ENCODE measurements around the gene GNAI2.

The GNAI2 gene

GRCh38 chr3:50205413-50206276, 30.4 kb upstream of the GNAI2 start:
- peak; percentile 64 for ATAC-seq
- no peak for TF ChIP-seq ZNF565 (CRISPR knock-in tag; conservative IDR thresholded peaks at IDR 0.05; ENCODE audit: low read depth)
- TF ChIP-seq ZFP3 (CRISPR knock-in tag; IDR thresholded peaks at IDR 0.05) = no peak
- TF ChIP-seq PPARA (CRISPR knock-in tag; IDR thresholded peaks at IDR 0.05; ENCODE audit: borderline replicate concordance) = no peak
- TF ChIP-seq CSDC2 (CRISPR knock-in tag; IDR thresholded peaks at IDR 0.05) = no peak

DNA sequence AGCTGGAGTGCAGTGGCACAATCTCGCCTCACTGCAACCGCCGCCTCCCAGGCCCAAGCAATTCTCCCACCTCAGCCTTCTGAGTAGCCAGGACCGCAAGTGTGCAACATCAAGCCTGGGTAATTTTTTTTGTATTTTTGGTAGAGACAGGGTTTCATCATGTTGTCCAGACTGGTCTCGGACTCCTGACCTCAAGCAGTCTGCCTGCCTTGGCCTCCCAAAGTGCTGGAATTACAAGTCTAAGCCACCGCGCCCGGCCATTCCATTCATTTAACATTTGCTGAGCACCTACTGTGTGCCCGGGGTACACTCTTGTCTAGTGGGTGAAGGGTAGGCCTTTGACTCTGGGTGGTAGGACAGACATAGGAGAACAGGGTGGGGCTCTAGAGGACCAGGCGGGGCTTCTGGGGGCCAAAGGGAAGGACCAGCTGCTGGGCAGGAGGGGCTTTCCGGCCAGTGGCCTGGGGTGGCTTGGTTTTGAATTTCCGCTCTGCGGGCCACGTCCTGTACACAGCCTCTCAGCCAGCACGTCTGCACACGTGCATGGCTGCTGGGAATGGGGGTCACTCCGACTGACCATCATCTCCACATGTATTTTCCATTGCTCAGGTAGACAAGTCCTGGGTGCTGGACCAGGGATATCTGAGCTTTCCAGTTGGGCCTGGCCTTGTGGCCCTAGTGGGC, 28.5 kb upstream of the GNAI2 start:
- no peak for ATAC-seq
- no peak for TF ChIP-seq ZFP30 (CRISPR knock-in tag; IDR thresholded peaks at IDR 0.05)
- no peak for TF ChIP-seq RARB (CRISPR knock-in tag; IDR thresholded peaks at IDR 0.05)
- no peak for TF ChIP-seq ESRRG (CRISPR knock-in tag; IDR thresholded peaks at IDR 0.05)
- no peak for TF ChIP-seq OSR1 (CRISPR knock-in tag; IDR thresholded peaks at IDR 0.05)
- TF ChIP-seq PPARA (CRISPR knock-in tag; IDR thresholded peaks at IDR 0.05; ENCODE audit: borderline replicate concordance) = no peak
- TF ChIP-seq GLIS3 (CRISPR knock-in tag; IDR thresholded peaks at IDR 0.05) = no peak
- TF ChIP-seq CSDC2 (CRISPR knock-in tag; IDR thresholded peaks at IDR 0.05) = no peak
- no peak for TF ChIP-seq ZNF8 (CRISPR knock-in tag; IDR thresholded peaks at IDR 0.05)
- no peak for TF ChIP-seq ZFP3 (CRISPR knock-in tag; IDR thresholded peaks at IDR 0.05)
- TF ChIP-seq POU6F1 (CRISPR knock-in tag; IDR thresholded peaks at IDR 0.05; ENCODE audit: borderline replicate concordance, low read depth) = no peak
- no peak for TF ChIP-seq CREB5 (CRISPR knock-in tag; IDR thresholded peaks at IDR 0.05; ENCODE audit: low read depth)
- TF ChIP-seq, protein P1, sequence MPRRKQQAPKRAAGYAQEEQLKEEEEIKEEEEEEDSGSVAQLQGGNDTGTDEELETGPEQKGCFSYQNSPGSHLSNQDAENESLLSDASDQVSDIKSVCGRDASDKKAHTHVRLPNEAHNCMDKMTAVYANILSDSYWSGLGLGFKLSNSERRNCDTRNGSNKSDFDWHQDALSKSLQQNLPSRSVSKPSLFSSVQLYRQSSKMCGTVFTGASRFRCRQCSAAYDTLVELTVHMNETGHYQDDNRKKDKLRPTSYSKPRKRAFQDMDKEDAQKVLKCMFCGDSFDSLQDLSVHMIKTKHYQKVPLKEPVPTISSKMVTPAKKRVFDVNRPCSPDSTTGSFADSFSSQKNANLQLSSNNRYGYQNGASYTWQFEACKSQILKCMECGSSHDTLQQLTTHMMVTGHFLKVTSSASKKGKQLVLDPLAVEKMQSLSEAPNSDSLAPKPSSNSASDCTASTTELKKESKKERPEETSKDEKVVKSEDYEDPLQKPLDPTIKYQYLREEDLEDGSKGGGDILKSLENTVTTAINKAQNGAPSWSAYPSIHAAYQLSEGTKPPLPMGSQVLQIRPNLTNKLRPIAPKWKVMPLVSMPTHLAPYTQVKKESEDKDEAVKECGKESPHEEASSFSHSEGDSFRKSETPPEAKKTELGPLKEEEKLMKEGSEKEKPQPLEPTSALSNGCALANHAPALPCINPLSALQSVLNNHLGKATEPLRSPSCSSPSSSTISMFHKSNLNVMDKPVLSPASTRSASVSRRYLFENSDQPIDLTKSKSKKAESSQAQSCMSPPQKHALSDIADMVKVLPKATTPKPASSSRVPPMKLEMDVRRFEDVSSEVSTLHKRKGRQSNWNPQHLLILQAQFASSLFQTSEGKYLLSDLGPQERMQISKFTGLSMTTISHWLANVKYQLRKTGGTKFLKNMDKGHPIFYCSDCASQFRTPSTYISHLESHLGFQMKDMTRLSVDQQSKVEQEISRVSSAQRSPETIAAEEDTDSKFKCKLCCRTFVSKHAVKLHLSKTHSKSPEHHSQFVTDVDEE (CRISPR knock-in tag; IDR thresholded peaks at IDR 0.05) = no peak
- no peak for TF ChIP-seq BACH2 (CRISPR knock-in tag; IDR thresholded peaks at IDR 0.05; ENCODE audit: borderline replicate concordance)
- no peak for TF ChIP-seq ZNF565 (CRISPR knock-in tag; conservative IDR thresholded peaks at IDR 0.05; ENCODE audit: low read depth)
- TF ChIP-seq SNAI2 (CRISPR knock-in tag; IDR thresholded peaks at IDR 0.05) = no peak
- no peak for TF ChIP-seq ARNTL (CRISPR knock-in tag; IDR thresholded peaks at IDR 0.05; ENCODE audit: borderline replicate concordance, low read depth)
- no peak for TF ChIP-seq TCF4 (CRISPR knock-in tag; IDR thresholded peaks at IDR 0.05; ENCODE audit: borderline replicate concordance)
- no peak for TF ChIP-seq ZNF70 (CRISPR knock-in tag; IDR thresholded peaks at IDR 0.05)
- TF ChIP-seq TOX (CRISPR knock-in tag; IDR thresholded peaks at IDR 0.05; ENCODE audit: borderline replicate concordance) = no peak

DNA sequence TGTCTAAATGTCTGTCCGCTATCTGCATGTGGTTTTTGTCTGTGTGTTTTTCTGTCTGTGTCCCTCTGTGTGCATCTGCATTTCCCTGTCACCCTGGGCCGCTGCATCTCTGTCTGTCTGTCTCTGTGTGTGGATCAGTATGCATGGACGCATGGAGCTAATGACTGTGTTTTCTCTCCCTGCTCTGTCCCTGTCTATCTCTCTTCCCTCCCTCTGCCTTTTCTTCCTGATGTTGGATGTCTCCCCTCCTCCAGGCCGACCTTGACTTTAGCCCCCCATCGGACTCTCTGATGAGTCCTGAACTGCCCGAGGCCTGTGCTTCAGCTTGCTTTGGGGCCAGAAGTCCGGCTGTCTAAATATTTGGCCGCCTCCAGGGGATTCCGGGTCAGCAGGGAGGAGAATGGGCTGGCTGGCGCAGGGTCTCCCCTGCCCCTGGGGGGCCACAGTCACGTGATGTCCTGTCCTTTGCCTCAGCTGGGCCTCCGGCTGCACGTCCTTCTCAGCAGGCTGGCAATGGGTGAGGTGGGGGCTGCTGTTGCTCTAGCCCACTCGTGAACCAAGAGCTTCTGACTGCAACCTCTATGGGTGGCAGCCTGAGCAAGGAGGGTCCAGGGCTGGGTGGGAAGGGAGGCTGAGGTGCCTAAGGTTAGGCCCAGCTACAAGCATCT, 27.2 kb upstream of the GNAI2 start:
- TF ChIP-seq SNAI2 (CRISPR knock-in tag; IDR thresholded peaks at IDR 0.05) (no peak), ZNF8 (CRISPR knock-in tag; IDR thresholded peaks at IDR 0.05) (no peak), ARNTL (CRISPR knock-in tag; IDR thresholded peaks at IDR 0.05; ENCODE audit: borderline replicate concordance, low read depth) (no peak), ZNF70 (CRISPR knock-in tag; IDR thresholded peaks at IDR 0.05) (no peak), TOX (CRISPR knock-in tag; IDR thresholded peaks at IDR 0.05; ENCODE audit: borderline replicate concordance) (no peak), TCF4 (CRISPR knock-in tag; IDR thresholded peaks at IDR 0.05; ENCODE audit: borderline replicate concordance) (no peak), ZFP30 (CRISPR knock-in tag; IDR thresholded peaks at IDR 0.05) (no peak), OSR1 (CRISPR knock-in tag; IDR thresholded peaks at IDR 0.05) (no peak), ESRRG (CRISPR knock-in tag; IDR thresholded peaks at IDR 0.05) (no peak), ISL1 (CRISPR knock-in tag; IDR thresholded peaks at IDR 0.05) (no peak), ZC3H10 (CRISPR knock-in tag; IDR thresholded peaks at IDR 0.05) (no peak), PATZ1 (CRISPR knock-in tag; IDR thresholded peaks at IDR 0.05; ENCODE audit: borderline replicate concordance) (no peak)
- TF ChIP-seq, protein P2, sequence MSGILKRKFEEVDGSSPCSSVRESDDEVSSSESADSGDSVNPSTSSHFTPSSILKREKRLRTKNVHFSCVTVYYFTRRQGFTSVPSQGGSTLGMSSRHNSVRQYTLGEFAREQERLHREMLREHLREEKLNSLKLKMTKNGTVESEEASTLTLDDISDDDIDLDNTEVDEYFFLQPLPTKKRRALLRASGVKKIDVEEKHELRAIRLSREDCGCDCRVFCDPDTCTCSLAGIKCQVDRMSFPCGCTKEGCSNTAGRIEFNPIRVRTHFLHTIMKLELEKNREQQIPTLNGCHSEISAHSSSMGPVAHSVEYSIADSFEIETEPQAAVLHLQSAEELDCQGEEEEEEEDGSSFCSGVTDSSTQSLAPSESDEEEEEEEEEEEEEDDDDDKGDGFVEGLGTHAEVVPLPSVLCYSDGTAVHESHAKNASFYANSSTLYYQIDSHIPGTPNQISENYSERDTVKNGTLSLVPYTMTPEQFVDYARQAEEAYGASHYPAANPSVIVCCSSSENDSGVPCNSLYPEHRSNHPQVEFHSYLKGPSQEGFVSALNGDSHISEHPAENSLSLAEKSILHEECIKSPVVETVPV (CRISPR knock-in tag; IDR thresholded peaks at IDR 0.05) = no peak
- TF ChIP-seq, protein P1 (CRISPR knock-in tag; IDR thresholded peaks at IDR 0.05) = no peak
- no peak for ATAC-seq

Measured in SK-N-SH treated with all-trans-retinoic acid at 6 μM for 48 hours (cell line).